Measurements from ENCODE around the gene ENDOV.

- TF ChIP-seq POLR2A (IDR thresholded peaks at IDR 0.05) (no peak), CTCF (IDR thresholded peaks at IDR 0.05) (no peak)
These were observed 19.4 kb upstream of the ENDOV start for GRCh38 chr17:80395402-80396151.

Measured in uterus (tissue), 2 donors.